ENCODE measurements around the gene SETD2.

DNA sequence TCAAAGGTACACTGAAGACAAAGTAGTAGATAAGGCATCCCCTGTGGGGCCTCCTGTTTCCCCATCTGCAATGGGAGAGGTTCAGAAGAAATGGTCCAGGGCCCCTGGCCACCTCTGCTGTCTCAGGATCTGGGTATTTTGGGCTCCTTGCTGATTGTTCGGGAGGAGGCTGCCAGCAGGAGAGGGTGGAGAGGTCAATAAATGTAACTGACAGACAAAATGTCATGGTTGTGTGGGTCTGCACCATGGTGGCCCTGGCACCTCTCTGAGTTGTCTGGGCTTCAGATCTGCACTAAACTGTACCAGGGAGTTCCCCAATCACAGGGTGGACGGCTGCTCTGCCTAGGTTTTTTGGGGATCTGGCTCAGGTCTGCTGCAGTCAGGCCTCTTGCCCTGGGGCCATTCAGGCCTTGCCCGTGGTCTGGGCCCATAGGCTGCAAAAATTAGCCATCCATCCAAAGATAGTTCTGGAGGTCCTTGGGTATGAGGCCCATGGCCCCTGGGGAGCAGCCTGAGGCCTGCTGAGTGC lies 177.1 kb downstream of the SETD2 start:
- TF ChIP-seq, protein P1, sequence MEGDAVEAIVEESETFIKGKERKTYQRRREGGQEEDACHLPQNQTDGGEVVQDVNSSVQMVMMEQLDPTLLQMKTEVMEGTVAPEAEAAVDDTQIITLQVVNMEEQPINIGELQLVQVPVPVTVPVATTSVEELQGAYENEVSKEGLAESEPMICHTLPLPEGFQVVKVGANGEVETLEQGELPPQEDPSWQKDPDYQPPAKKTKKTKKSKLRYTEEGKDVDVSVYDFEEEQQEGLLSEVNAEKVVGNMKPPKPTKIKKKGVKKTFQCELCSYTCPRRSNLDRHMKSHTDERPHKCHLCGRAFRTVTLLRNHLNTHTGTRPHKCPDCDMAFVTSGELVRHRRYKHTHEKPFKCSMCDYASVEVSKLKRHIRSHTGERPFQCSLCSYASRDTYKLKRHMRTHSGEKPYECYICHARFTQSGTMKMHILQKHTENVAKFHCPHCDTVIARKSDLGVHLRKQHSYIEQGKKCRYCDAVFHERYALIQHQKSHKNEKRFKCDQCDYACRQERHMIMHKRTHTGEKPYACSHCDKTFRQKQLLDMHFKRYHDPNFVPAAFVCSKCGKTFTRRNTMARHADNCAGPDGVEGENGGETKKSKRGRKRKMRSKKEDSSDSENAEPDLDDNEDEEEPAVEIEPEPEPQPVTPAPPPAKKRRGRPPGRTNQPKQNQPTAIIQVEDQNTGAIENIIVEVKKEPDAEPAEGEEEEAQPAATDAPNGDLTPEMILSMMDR (IDR thresholded peaks at IDR 0.05; ENCODE audit: low read depth, low read length): no peak
- no peak for TF ChIP-seq EZH2phosphoT487 (IDR thresholded peaks at IDR 0.05; ENCODE audit: low read depth)
